Measurements from ENCODE around the gene FBLN5. TPM values are rescaled to one million over a fixed set of nuclear protein-coding genes. Genes with fewer than 3 reads are reported as not detected.

The FBLN5 gene
- total and polyA plus RNA-seq, 2 donors (not counting 1 experiment from before 2014, with no cell fraction given): 33.4 to 47.5 TPM

DNA sequence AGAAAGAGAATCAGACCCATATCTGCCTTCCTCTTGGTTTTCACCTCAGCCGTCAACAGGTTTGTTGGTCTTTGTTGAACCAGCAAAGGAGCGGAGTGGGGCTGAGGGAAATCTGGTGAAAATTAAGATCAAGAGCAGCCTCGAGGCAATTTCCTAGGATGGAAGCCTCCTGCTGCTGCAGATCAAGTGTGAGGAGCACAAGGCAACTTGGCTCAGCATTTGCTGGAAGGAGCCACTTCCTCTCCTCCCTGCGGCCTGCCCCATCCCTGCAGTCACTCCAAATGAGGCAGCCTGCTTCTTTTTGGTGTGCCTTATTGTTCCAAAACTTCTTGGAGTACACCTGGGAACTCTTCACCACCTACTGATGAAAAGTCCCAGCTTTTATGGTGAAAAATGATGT lies 85.1 kb downstream of the FBLN5 start:
- Histone ChIP-seq H2AFZ (ENCODE audit: low read length) (no peak overlapping the region), H3K27me3 (ENCODE audit: control insufficient read depth, insufficient read depth, low read length) (no peaks in the 10 kb centered on the region), H3K4me1 (ENCODE audit: control insufficient read depth, extremely low read depth, insufficient read depth, low read length) (peaks cover 2% of the 10 kb centered on the region), H3K79me2 (ENCODE audit: control insufficient read depth, insufficient read depth, low read length) (no peaks in the 10 kb centered on the region), H3K36me3 (ENCODE audit: control insufficient read depth, insufficient read depth, low read length) (no peaks in the 10 kb centered on the region), H3K4me2 (ENCODE audit: extremely low read depth, insufficient read depth, low read length) (no peak overlapping the region), H4K20me1 (ENCODE audit: control insufficient read depth, extremely low read depth, insufficient read depth, low read length) (no peaks in the 10 kb centered on the region), H3K27ac (ENCODE audit: insufficient read depth, low read length) (no peak overlapping the region), H3K9ac (ENCODE audit: insufficient read depth, low read length) (no peak overlapping the region), H3K9me3 (ENCODE audit: control insufficient read depth, insufficient read depth, low read depth, low read length) (no peaks in the 10 kb centered on the region), H3K4me3 (replicated peaks in 1 of 4; ENCODE audit: control extremely low read depth in 1 of 4, insufficient read depth in 1 of 4, low read depth in 3 of 4, low read length in 4 of 4) (no peak overlapping the region)
- no peak for DNase-seq (ENCODE audit: low read depth in 2 of 2)
- TF ChIP-seq EZH2 (IDR thresholded peaks at IDR 0.05; ENCODE audit: low read length, missing control alignments) (no peak), CTCF (conservative IDR thresholded peaks at IDR 0.05 in 1 of 2, IDR thresholded peaks at IDR 0.05 in 1 of 2; ENCODE audit: low read depth in 1 of 2, low read length in 2 of 2) (no peak)

DNA sequence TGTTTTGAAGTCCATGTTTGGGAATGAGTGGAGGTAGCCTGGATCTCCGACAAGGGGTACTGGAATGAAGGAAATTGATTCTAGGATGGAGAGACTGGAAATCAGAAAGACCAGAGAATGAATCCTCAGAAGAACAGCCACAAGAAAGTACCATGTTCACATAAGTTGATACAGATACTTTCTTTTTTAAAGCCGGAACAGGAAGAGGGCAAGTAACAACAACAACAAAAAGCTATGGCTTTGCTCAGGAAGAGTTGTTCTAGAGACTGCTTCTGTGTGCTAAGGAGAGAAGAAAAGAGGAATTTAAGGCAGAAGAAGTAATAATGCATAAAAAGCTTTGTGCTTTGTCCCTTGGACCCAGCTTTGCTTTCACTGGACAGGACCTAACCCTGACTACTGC lies 86.4 kb downstream of the FBLN5 start:
- Histone ChIP-seq H3K4me2 (ENCODE audit: extremely low read depth, insufficient read depth, low read length) (no peak overlapping the region), H3K36me3 (ENCODE audit: control insufficient read depth, insufficient read depth, low read length) (no peaks in the 10 kb centered on the region), H3K27ac (ENCODE audit: insufficient read depth, low read length) (no peak overlapping the region), H2AFZ (ENCODE audit: low read length) (no peak overlapping the region), H3K4me1 (ENCODE audit: control insufficient read depth, extremely low read depth, insufficient read depth, low read length) (peaks cover 2% of the 10 kb centered on the region), H3K27me3 (ENCODE audit: control insufficient read depth, insufficient read depth, low read length) (no peaks in the 10 kb centered on the region), H3K9ac (ENCODE audit: insufficient read depth, low read length) (no peak overlapping the region), H3K9me3 (ENCODE audit: control insufficient read depth, insufficient read depth, low read depth, low read length) (no peaks in the 10 kb centered on the region), H4K20me1 (ENCODE audit: control insufficient read depth, extremely low read depth, insufficient read depth, low read length) (no peaks in the 10 kb centered on the region), H3K79me2 (ENCODE audit: control insufficient read depth, insufficient read depth, low read length) (no peaks in the 10 kb centered on the region), H3K4me3 (replicated peaks in 1 of 4; ENCODE audit: control extremely low read depth in 1 of 4, insufficient read depth in 1 of 4, low read depth in 3 of 4, low read length in 4 of 4) (no peak overlapping the region)
- no peak for TF ChIP-seq CTCF (conservative IDR thresholded peaks at IDR 0.05 in 1 of 2, IDR thresholded peaks at IDR 0.05 in 1 of 2; ENCODE audit: low read depth in 1 of 2, low read length in 2 of 2)
- no peak for TF ChIP-seq EZH2 (IDR thresholded peaks at IDR 0.05; ENCODE audit: low read length, missing control alignments)
- no peak for DNase-seq (ENCODE audit: low read depth in 2 of 2)

- Histone ChIP-seq H3K27me3 (ENCODE audit: control insufficient read depth, insufficient read depth, low read length) (no peaks in the 10 kb centered on the region), H4K20me1 (ENCODE audit: control insufficient read depth, extremely low read depth, insufficient read depth, low read length) (no peaks in the 10 kb centered on the region), H3K79me2 (ENCODE audit: control insufficient read depth, insufficient read depth, low read length) (no peaks in the 10 kb centered on the region), H3K27ac (ENCODE audit: insufficient read depth, low read length) (no peak overlapping the region), H3K4me2 (ENCODE audit: extremely low read depth, insufficient read depth, low read length) (no peak overlapping the region), H3K36me3 (ENCODE audit: control insufficient read depth, insufficient read depth, low read length) (no peaks in the 10 kb centered on the region), H2AFZ (ENCODE audit: low read length) (no peak overlapping the region), H3K4me3 (replicated peaks in 1 of 4; ENCODE audit: control extremely low read depth in 1 of 4, insufficient read depth in 1 of 4, low read depth in 3 of 4, low read length in 4 of 4) (no peak overlapping the region), H3K4me1 (ENCODE audit: control insufficient read depth, extremely low read depth, insufficient read depth, low read length) (peaks cover 2% of the 10 kb centered on the region), H3K9ac (ENCODE audit: insufficient read depth, low read length) (no peak overlapping the region), H3K9me3 (ENCODE audit: control insufficient read depth, insufficient read depth, low read depth, low read length) (no peaks in the 10 kb centered on the region)
- TF ChIP-seq CTCF (conservative IDR thresholded peaks at IDR 0.05 in 1 of 2, IDR thresholded peaks at IDR 0.05 in 1 of 2; ENCODE audit: low read depth in 1 of 2, low read length in 2 of 2) (no peak), EZH2 (IDR thresholded peaks at IDR 0.05; ENCODE audit: low read length, missing control alignments) (no peak)
- DNase-seq (ENCODE audit: low read depth in 2 of 2): no peak
Observed at GRCh38 chr14:91860238-91860637, 87.3 kb downstream of the FBLN5 start.

Measured in fibroblast of lung (primary cell).